Stimulated activated CD8-positive, alpha-beta memory T cell treated with anti-CD3 and anti-CD28 coated beads, Interleukin-12 subunit alpha, Interleukin-12 subunit beta, amount 100 ng/mL, for 24 hours (primary cell): ENCODE measurements around the gene GINS1.
"Not testable (repeated sequence)": the region's sequence is repeated elsewhere in the genome, so short reads cannot be mapped to it uniquely, and the experiment has no call there.

Source experiments
- DNase-seq: peaks from one replicate; pipeline ENCODE4 v3.0.0-alpha.2; 2020; ENCODE audit errors: extremely low read depth

GINS1 gene

DNA sequence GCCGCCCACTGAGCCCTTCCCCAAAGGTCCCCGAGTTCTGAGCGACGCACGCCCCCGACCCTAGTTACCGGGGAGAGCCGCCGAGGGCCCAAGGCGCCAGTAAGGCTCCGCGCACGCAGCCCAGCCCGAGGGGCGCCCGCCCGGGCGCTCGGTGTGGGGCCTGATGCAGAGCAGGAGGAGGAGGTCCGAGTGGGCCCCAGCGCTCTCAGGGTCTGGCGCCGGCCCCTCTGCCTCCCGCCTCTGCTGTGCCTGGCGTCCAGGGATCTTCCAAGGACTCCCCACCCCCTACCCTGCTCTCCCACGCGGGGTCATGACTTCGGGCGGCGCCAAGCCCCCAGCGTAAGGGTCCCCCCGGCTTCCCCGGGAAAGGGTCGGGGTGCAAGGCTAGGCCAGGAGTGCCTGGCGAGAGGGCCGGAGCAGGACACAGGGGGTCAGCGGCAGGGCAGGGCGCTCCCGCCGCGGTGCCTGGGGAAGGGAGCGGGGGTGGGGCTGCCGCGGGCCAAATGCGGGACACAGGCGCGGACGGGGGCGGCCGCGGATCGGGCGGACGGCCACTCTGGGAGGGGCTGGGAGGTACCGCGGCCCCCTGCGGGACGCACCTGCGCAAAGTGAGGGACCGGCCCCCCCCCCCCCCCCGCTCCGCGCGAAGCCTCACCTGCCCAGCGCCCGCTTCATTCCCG is 17.5 kb upstream of the GINS1 start:
- DNase-seq: no peak

DNA sequence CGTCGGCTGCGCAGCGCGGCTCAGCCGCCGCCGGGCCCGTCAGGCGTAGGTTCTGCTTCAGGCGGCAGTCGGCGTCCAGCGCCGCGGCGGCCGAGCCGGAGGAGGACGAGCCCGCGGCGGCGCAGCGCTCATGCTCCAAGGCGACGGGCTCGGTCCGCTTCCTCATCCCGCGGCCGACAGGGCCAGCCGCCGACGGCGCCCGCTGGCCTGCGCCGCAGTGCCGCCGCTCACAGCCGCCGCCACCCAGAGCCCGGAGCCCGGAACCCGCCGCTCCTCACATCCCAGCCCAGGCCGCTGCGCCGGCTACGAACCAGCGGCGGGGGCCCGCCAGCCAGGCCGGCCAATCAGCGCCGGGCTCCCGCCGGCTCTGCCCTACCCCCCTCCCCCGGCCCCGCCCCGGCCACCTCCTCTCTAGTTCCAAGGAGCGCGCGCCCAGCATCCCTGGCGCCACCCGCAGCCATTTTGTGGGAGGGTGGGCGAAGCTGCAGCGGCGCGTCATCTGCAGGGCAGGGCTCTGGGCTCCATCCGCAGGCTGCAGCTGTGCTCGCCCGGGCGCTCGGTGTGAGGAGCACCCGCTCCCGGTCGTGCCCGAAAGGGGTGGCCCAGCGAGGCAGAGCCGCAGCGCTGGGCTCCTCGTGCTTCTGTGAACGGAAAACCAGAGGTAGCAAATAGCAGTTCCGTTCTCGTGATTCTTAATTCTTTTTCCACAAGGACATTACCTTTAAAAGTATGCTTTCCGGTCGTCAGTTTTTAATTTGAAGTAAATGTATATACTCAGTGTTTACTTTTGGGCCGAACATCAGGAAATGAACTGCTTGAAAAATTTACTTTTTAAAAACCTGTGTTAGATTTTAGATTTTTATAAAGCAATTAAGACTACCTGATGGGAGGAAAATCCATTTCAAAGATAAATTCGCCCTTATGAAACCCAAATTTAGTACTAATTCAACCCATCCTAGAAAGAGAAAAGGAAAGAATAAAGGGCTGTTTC is 16.6 kb upstream of the GINS1 start, which contains the start of gene ABHD12:
Gene ABHD12, minus strand, starts transcription at position 298 of the 991 bp plus-strand sequence. Its CDS starts 132 bp downstream, at position 166.
- DNase-seq: peak; percentile 85

DNA sequence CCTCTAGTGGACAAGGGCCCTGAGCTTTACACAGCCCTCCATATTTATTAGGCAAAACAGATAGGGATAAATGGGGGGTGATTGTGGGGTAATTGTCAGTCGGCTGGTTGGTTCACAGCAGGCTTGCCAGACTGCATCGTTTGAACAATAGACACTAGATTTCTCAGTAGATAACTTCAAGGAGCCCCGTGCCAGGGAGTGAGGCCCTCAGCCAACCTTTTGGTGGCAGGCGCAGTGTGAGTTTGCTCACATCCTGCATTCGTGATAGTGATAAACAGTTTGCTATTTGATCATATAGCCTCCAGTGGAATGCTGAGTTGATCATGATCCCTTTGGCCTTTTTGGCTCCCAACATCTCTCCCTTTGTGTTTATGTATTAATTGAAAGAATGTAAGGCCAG is 13.2 kb upstream of the GINS1 start:
- no peak for DNase-seq

DNA sequence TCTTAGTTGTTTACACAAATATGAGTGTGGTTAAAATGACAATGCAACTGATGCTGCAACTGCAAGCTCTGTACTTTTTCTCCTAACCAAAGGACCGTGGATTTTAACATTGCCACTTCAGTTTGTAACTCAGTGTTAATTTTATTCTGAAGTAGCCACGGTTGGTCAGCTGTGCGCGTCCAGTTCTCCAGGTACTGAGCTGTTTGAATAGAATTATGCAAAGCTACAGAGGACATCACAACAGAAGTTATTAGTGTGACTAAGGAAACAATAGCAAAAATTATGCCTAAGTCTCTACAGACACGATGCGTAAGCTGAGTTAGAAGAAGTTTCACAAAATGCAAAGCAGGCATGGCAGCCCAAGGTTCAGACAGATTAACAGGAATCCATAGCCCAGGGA is 12.5 kb upstream of the GINS1 start:
- DNase-seq: no peak

DNA sequence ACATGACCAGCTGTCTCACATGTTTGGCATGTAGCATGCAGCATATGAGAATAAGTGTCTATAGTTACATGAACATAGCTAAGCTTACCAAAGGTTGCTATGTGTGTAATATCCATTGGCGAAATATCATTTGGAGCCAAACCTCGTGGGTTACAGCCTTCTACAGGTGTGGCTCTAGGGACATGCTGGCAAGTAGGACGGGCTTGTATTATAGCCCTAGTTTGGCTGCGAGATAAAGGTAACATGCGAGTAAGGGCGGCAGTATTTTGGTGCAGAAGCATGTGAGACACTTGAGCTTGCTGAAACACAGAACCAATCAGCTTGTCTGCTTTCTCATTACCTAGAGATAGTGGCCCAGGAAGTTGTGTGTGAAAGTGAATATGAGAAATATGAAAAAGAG is 10.4 kb upstream of the GINS1 start:
- DNase-seq: no peak

DNA sequence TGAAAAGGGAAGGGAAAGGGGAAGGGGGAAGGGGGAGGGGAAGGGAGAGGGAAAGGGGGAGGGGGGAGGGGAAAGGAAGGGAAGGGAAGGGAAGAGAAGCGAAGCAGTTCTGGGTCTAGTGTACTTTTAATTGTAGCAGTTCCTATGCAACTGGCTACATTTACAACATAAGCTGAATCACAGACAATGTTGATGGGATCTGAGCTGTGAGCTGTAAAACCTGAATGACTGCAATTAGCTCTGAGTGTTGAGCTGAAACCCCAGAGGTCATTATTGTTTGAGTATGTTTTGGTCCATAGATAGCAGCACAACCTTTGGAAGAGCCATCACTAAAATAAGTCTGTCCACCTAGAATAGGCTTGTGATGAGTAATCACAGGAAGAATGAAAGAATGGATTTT is 9.7 kb upstream of the GINS1 start:
- DNase-seq: no peak

DNA sequence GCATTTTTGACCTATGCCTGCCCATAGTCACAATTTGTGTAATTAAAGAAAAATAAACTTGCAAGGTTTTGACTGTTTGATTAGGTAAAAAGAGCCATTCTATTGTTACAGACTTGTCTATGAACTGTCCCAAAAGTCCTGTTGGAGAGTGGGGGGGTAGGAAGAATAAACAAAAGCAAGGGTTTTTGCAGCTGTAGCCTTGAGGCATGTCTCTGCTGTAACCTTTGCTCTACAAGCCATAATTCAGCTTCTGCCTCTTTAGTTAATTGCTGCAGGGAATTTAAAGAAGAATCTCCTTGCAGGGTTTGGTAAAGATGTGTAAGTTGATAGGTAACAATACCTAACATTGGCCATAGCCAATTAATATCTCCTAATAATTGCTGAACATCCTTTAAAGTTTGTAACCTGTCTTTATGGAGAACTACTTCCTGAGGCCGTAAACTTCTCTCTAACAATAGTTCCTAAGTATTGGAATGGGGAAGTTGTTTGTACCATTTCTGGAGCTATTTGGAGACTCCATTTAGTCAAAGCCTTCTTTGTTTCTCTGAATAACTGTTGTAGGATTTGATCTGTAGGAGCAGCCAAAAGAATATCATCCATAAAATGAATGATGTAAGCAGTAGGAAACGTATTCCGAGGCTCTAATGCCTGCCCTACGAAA is 9.0 kb upstream of the GINS1 start:
- no peak for DNase-seq

DNA sequence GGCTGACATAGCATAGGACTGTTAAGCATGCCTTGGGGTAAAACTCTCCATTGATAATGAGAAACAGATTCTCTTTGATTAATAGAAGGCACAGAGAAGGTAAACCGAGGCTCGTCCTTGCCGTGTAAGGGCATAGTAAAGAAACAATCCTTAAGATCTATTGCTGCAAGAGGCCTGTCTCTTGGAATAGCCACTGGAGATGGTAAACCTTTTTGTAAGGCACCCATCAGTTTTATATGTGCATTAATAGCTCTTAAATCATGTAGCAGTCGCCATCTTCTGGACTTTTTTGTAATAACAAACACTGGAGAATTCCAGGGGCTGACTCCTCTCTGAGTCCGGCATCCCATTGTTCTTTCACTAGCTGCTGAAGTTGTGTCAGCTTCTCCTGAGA is 8.4 kb upstream of the GINS1 start:
- no peak for DNase-seq

DNA sequence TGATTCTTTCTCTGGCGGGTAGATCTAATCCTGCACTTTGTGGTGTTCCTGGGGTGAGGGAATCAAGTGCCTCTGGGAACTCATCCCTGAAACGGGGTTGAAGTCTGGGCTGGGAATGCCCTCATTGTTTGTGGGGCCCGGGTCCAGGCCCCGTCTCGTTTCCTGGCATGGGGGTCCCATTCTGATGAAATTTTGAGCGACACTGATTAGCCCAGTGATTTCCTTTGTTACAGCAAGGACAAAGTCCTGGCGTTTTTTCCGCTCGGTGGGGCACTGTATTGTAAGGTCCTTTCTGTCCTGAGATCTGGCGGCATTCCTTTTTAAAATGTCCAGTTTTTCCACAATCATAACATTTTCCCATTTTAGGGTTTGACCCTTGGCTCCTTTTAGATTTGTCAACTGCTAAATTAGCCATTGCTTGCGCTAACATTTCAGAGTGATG is 7.2 kb upstream of the GINS1 start:
- DNase-seq: not testable (repeated sequence)

DNA sequence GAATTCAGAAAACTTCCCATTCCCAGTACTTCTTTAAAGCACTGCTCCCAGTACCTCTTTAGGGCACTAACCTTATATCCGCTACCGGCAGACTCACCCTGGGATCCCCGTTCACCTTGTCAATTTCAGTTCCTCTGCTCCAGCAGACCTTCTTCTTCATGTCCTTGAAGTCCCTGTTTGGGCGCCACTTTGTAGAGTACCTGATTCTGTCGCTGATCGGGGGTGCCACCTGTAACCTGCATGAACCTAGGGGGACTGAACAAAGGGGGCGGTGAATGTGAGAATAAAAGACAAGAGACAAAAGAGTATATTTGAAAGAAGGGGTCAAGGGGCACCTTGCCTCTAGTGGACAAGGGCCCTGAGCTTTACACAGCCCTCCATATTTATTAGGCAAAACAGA is 4.9 kb upstream of the GINS1 start:
- DNase-seq: no peak

DNA sequence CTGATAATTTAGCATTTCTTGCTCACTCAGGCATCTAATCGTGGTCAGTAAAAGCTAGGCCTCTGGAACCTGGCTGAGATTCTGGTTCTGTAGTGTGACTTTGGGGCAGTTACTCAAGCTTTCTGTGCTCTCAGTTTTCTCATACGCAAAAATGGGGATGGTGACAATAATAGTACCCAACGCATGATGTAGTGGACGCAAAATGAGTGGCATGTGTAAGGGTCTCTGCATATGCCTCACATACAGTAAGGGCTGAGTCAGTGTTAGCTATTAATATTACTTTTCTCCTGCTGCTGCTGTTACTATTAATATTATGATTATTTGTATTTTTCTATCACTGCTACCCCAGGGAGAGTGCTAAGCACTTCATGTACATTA is 686 bp downstream of the GINS1 start:
- DNase-seq: no peak

DNA sequence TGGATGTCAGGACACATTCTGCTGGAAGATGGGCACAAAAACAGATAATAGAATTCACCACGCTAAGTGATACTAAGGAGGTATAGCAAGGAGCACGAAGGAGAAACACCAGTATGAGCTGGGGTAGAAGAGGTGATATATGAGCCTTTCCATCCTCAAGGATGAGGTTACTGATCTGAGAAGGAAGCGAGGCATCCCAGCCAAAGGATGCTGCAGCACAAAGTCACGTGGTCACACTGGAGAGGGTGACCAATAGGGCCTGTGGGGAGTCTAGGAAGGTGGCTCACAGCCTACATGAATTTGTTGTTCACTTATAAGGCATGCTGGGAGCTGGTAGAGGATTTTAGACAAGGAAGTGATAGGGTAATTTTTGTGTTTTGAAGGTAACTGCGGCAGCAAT is 1.4 kb downstream of the GINS1 start:
- DNase-seq: no peak

DNA sequence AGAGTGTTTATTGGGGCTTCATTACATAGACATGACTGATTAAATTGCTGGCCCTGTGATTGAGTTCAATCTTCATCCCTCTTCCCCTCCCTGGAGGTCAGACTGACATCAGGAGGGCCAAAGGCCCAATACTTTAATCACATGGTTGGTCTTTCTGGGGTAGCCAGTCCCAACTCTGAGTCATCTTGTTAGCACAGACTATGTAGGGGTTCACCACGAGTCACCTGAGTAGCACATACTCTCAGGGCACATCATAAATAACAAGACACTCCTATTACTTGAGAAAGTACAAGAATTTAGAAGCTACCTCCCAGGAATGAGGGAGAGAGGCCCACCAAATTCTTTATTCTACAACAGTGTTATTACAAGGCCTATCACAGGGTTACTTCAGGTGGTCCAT is 11.3 kb downstream of the GINS1 start:
- DNase-seq: no peak

DNA sequence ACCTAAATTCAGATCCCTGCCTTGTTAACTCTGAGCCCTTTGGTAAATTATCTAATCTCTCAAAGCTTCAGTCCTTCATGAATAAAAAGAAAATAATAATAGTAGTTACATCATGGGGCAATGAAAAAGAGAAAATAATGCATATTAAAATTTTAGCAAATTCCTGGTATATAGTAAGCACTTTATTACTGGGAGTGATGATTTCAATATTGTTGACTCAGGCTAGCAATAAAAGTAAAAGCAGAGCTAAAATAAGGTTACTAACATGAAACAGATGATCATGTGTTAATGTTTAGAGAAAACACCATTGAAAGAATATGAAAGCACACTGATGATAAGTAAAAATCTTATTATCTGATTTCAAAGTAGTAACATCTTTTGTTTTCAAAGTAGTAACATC is 13.6 kb downstream of the GINS1 start:
- no peak for DNase-seq

DNA sequence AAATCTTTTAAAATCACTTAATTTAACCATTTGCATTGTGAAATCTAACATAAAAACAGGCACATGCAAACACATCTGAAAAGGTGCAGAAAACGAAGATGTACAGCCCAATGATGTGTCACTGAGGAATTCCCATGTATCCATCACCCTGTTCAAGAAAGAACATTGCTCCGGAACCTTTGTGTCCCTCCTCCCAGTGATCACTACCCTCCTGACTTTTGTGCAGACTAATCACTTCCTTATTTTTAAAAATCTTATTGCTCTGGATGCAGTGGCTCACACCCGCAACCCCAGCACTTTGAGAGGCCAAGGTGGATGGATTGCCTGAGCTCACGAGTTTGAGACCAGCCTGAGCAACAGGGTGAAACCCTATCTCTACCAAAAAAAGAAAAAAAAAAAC is 14.6 kb downstream of the GINS1 start:
- no peak for DNase-seq

DNA sequence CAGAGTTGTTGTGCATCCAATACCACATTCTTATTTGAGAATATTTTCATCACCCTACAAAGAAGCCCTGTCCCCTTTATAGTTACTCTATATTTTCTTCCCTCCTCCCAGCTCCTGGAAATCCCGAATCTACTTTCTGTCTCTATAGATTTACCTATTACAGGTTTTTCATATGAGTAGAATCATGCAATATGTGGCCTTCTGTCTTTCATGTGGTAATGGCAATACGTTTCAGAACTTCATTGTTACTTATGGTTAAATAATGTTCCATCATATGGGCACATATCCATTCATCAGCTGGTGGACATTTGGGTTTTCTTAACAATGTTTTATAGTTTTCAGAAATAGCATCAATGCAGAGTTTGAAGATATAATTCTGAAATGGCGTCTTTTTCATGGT is 17.1 kb downstream of the GINS1 start:
- DNase-seq: no peak

DNA sequence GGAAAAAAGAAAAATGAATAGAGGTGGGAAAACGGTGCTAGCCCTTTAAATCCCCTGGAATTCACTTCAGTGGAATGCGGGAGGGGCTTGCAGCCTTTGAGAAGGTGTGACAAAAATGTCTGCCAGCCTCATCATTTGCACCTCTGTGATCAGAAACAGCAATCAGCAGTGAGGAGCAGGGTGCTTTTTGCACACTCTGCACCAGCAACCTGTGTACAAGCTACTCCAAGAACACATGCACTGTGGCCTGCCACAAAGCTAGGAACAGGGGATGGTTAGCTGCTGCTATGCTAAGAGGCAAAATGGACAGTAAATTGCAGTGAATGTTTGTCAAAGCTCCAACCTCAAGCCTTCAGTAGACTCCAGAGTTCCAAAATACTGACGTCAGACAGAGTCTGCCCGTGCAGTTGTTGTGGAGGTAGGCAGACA is 29.7 kb downstream of the GINS1 start:
- no peak for DNase-seq

DNA sequence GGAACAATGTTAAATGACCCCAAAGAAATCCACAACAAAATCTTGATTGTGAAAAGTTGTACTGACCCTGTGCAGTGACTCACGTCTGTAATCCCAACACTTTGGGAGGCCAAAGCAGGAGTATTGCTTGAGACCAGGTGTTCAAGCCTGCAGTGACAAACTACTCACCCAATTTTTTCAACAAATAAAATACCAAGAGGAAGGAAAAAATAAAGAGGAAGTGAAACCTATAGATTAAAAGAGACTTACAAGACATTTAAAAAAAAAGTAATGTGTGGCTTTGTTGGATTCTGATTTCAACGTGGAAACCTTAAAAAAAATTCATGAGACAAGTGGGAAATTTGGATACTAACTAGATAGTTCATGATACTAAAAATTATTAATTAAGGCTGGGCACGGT is 31.9 kb downstream of the GINS1 start:
- no peak for DNase-seq

DNA sequence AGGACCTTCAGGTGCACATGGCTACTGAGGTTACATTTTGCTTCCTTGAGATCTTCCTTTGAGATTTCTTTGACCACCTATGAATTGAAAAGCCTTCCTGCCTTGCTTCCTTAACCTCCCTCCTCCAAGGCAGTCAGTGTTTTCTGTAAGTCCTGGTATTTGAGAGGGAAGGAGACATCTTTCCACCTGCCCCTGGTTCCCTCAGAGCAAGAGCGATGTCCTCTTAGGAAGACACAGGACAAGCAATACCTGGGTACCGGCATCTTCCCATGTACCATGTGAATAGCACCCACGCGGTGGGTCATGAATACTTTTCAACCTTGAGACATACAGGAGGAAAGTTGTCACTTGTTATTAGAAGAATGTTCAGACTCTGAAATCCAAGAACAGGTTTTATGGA is 37.1 kb downstream of the GINS1 start:
- DNase-seq: no peak

DNA sequence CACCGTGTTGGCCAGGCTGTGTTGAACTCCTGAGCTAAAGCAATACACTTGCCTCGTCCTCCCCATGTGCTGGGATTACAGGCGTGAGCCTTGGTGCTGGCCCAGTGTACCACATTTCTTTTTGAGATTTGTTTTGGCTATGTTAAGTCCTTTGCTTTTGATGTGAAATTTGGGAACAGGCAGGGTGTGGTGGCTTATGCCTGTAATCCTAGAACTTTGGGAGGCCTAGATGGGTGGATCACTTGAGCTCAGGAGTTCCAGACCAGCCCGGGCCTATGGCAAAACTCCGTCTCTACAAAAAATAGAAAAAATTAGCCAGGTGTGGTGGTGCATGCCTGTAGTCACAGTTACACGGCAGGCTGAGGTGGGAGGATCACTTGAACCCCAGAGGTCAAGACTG is 40.2 kb downstream of the GINS1 start:
- no peak for DNase-seq

DNA sequence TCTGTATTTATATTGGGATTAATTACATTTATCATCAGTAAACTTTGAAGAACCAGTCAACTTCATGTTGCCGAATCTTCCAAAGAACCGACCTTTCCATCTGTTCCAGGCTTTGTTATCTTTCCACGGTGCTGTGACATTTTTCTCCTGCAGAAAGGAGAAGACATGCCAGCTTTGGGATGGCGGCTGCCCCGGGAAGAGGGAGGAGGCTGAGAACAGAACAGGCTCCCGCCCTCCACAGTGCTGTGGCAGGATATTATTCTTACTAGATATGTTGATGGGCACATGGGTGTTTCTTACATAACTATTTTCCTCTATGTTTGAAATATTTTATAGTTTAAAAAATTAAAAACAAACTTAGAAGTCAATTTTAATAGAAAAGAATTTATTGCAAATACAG is 44.9 kb downstream of the GINS1 start:
- no peak for DNase-seq

DNA sequence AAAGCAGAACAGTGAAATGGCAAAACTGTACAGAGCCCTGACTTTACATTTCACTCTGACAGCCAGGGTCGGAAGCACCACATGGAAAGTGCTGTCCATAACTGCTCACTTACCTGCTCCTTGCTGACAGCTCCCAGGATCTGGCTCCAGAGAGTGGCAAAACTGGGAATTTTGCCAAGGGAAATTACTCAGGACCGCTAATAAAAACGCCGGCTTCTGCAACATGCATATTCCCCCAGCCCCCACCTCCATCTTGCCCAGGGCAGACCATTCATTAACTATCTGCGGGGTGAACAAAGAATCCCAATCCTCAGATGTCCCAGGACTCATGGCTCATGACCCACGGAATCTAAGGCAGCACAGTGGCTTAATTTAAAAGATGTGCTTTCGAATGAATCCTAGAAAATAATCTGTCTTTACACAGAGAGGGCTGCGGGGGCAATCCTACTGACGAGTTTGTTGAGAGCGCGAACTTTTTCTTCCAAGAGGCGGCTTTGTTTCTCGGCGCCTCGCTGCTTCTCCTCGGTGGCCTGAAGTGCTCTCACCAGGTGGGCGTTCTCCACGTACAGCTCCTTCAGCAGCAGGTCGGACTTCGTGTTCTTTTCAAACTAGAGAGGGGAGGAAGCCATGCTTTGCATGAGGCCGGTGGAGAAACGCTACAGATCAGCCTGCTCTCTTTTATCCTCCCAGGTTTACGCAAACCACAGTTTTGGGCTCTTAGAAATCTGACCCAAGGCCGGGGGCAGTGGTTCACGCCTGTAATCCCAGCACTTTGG is 45.8 kb downstream of the GINS1 start:
- DNase-seq: no peak
